GM19452 (cell line): Measurements from ENCODE around the gene RPL35A.

Source experiments
- ATAC-seq: cut with Tn5 transposase; IDR thresholded peaks from one replicate; pipeline ENCODE4 v1.9.1; 2021; ENCODE audit not compliant: unreplicated experiment

RPL35A gene

DNA sequence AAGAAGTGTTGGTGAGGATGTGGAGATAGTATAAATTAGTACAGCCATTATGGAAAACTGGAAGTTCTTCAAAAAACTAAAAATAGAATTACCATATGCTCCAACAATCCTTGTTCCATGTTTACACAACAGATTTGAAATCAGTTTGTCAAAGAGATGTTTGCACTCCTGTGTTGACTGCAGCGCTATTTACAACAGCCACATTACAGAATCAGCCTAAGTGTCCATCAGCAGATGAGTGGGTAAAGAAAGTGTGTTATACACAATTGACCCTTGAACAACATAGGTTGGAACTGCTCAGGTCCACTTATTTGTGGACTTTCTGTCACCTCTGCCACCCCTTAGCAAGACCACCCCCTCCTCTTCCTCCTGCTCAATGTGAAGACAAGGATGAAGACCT lies 44.7 kb downstream of the RPL35A start:
- no peak for ATAC-seq

DNA sequence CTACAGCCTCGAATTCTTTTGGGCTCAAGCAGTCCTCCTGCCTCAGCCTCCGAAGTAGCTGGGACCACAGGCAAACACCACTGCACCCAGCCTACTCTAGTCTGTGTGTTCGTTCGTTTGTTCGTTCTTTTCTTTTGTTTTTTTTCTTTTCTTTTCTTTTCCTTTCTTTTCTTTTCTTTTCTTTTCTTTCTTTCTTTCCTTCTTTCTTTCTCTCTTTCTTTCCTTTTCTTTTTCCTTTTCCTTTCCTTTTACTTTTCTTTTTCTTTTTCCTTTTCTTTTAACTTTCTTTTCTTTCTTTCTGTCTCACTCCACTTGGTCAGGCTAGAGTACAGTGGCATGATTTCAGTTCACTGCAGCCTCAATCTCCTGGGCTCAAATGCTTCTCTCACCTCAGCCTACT lies 46.9 kb downstream of the RPL35A start:
- no peak for ATAC-seq

DNA sequence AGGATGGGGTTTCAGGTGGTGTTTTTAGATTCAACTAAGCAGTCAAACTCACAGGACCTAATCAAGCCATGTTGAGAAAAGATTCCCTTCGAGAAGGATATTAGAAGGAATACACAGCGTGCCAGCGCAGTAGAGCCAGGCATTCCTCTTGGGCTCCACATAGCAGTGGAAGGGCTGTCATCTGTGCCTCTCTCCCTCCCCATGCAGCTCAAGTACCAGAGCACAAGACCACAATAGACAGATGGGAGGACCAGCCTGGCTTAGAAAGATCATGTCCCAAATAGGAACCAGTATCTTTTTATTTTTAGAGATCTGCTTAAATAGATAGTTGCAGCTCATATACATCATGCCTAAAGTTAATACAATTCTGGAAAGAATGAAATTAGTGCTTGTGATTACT lies 47.9 kb downstream of the RPL35A start:
- no peak for ATAC-seq
